UCSD-AML1 (cell line): Measurements from ENCODE around the gene APOC1.
"Not testable (repeated sequence)": the region's sequence is repeated elsewhere in the genome, so short reads cannot be mapped to it uniquely, and the experiment has no call there.

Experiments
- DNase-seq: peaks from one replicate; lab custom pipeline; 2025; ENCODE audit not compliant: unreplicated experiment; lab: John Stamatoyannopoulos, UW

The APOC1 gene

DNA sequence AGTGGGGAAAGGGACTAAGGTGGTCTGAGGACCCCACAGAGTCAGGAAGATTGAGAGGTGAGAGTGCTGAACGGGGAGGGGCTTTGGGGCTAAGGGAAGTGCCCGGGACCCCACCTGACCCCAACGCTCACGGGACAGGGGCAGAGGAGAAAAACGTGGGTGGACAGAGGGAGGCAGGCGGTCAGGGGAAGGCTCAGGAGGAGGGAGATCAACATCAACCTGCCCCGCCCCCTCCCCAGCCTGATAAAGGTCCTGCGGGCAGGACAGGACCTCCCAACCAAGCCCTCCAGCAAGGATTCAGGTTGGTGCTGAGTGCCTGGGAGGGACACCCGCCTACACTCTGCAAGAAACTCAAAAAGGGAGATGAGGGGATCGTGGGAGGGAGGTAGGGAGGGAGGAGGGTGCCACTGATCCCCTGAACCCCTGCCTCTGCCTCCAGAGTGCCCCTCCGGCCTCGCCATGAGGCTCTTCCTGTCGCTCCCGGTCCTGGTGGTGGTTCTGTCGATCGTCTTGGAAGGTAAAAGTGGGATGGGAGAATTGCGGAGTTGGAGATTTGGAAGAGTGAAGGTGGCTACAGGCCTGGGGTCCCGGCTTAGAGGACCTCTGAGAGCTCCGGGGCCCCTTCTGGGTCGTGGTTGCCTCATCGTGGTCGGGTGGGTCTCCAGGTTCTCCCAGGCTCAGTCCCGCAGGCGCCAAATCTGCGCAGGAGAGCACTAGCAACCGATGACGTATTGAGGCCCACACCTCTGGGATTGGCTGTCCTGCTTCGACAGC, at the start of gene APOC1:
TSS of gene APOC1 (plus strand) at position 176 of the 774 bp plus-strand sequence. CDS start at position 460, 284 bp downstream.
- peak; percentile 66 for DNase-seq

- DNase-seq, result no peak
These were observed 49.1 kb upstream of the APOC1 start for GRCh38 chr19:44865196-44865767.

- no peak for DNase-seq
These were observed 47.7 kb upstream of the APOC1 start for GRCh38 chr19:44866664-44867063.

GRCh38 chr19:44867578-44867977, 46.8 kb upstream of the APOC1 start:
- no peak for DNase-seq

DNA sequence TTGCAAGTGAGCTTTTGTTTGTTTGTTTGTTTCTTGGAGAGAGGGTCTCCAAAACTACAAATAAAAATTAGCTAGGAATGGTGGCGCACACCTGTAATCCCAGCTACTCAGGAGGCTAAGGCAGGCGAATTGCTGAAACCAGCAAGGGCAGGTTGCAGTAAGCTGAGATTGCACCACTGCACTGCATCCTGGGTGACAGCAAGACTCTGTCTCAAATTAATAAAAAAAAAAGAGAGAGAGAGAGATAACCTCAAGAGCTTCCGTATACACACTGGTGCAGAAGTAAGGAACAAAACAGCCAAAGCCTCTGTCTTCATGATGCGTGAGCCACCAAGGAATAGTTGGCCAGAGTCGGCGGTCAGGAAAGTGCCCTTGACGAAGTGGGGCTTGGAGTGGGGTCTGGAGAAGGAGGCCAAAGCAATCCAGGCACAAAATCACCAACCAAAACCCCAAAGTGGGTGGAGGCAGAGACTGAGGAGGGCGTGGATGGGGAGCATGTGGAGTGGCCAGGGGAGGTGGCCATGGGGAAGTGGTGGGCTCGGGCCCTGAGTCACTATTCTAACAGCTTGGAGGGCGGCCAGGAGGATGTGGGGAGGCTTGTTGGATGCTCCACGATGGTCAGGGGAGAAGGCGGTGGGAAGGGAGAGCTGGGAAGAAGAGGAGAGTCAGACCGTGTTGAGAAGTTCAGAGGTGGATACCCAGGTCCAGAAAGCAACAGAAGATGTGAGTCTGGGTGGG, 44.5 kb upstream of the APOC1 start:
- peak; percentile 17 for DNase-seq

GRCh38 chr19:44871809-44872208, 42.6 kb upstream of the APOC1 start:
- DNase-seq, result no peak

- DNase-seq, result no peak
These were observed 41.7 kb upstream of the APOC1 start for GRCh38 chr19:44872661-44873060.

- no peak for DNase-seq
These were observed 40.1 kb upstream of the APOC1 start for GRCh38 chr19:44874317-44874716.

DNA sequence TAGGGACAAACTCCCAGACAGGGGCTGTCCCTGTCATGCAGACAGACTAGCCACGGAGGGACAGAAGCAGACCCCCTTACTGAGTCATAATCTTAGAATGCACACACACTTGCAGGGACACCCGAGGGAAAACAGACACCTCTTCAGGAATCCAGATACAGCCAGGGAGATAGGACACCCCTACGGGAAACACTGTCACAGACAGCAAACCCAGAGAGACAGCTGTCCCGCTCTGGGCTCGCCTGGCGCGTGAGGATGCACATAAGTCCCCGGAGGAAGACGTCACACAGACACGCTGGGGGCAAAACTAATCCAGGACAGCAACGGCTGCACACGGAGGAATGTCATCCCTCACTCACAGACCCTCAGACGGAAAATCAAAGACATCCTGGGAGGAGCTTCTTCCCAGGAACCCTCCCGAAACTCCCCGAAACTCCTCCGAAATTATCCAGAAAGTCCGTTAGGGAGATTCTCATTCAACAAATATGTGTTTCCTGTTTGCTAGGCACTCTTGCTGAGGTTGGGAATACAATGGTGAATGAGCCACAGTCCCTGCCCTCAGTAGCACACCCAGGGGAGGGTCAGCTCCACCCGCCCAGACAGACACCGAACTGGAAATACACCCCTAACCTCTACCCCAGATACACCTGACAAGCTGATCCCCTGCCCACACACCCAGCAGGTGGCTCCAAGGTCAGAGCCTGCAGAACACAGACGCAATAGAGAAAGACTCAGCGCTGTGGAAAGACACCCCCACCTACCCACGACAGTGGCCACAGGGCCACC, 38.5 kb upstream of the APOC1 start:
- no peak for DNase-seq

DNA sequence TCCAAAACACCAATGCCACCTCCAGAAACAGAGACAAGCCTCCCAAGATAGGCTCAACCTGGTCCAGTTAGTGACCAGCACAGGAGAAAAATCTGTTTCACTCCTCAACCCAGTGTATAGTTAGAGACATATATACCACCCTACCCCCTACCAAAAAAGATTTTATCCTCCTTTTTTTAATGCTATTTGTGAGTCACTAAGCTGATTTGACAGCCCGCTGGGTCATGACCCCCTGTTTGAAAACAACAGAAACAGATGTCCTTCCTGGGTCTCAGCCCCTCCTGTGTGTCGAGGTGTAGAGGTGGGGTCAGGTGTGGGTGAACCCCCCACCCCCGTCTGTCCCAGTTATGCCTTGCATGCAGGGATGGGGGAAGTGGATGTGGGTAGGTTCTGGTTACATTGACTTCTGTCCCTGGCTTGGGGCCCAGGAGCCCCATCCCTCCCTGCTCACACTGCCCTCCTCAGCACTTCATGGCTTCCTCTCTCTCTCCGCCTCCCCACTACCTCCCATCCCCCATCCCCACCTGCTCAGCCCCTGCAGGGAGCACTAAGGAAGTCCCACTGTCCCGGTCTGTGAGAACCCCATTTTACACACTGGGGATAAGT, 37.4 kb upstream of the APOC1 start:
- peak; percentile 18 for DNase-seq

GRCh38 chr19:44878120-44878865, 36.1 kb upstream of the APOC1 start:
- DNase-seq, result no peak

- DNase-seq, result no peak
These were observed 34.9 kb upstream of the APOC1 start for GRCh38 chr19:44879309-44880065.

- no peak for DNase-seq
These were observed 32.3 kb upstream of the APOC1 start for GRCh38 chr19:44882063-44882462.

DNA sequence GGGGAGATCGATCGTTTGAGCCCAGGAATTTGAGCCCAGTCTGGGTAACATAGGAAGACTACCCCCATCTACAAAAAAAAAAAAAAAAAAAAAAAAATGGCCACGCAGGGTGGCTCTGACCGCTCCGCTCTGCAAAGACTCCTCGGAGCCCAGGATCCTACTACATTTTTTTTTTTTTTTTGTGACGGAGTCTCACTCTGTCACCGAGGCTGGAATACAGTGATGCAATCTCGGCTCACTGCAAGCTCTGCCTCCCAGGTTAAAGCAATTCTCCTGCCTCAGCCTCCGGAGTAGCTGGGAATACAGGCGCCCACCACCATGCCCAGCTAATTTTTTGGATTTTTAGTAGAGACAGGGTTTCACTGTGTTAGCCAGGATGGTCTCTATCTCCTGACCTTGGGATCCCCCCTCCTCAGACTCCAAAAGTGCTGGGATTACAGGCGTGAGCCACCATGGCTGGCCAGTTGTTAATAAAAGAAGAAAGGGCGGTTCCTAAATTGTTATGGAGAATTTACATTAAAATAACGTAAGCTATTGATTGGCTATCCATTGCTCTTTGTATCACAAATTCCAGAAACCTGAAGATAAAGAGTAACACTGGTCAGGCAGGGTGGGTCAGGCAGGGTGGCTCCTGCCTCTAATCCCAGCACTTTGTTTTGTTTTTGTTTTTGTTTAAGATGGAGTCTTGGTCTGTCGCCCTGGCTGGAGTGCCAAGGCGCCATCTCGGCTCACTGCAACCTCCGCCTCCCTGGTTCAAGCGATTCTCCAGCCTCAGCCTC, 31.6 kb upstream of the APOC1 start:
- not testable (repeated sequence) for DNase-seq

DNA sequence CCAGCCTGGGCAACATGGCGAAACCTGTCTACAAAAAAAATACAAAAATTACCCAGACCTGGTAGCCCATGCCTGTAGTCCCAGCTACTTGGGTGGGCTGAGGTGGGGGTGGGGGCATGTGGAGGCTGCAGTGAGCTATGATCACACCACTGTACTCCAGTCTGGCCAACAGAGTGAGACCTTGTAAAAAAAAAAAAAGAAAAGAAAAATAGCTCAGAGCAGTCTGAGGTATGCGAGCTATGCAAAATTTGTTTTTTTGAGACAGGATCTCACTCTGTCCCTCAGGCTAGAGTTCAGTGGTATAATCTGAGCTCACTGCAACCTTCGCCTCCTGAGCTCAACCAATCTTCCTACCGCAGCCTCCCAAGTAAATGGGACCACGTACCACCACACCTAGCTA, 30.5 kb upstream of the APOC1 start:
- DNase-seq, result no peak

GRCh38 chr19:44884566-44884965, 29.8 kb upstream of the APOC1 start:
- no peak for DNase-seq

GRCh38 chr19:44886141-44886540, 28.3 kb upstream of the APOC1 start:
- no peak for DNase-seq

DNA sequence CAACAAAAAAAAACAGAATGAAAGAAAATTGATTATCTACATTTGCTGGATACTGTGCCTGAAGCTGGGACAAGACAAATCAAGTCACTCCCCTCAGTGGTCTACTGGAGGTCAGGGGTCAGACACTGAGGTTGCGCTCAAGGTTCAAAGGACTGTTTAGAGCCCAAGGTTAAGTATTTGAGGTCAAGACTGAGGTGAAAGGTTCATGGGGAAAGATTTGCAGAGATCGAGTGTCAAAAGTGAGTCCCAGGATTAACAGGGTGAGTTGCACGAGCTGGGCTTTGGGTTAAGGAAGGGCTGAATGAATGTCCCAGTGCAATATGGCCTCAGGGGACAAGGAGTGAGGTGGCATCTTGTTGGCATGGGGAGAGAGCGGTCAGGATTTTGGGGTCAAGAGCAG, 26.8 kb upstream of the APOC1 start:
- no peak for DNase-seq

DNA sequence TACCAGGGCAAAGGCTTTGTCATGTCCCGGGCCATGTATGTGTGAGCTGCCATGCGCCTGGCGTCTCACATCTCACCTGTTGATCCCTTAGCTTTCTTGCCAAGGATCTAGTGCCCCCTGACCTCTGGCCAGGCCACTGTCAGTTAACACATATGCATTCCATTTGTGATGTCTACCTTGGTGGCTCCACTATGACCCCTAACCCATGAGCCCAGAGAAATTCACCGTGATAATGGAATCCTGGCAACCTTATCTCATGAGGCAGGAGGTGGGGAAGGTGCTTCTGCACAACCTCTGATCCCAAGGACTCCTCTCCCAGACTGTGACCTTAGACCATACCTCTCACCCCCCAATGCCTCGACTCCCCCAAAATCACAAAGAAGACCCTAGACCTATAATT, 26.1 kb upstream of the APOC1 start:
- DNase-seq, result not testable (repeated sequence)
